A172 (cell line): ENCODE results near the gene NDE1. TPM values are rescaled to one million over a fixed set of nuclear protein-coding genes. Genes with fewer than 3 reads are reported as not detected.
"Not testable (repeated sequence)": the region's sequence is repeated elsewhere in the genome, so short reads cannot be mapped to it uniquely, and the experiment has no call there.

Experiments
- DNase-seq: peaks from one replicate; pipeline ENCODE4 v3.0.0-alpha.2; 2015; ENCODE audit warnings: low spot score
- total RNA-seq: library from RNA; depleted of rRNA; stranded (reverse); fragments of >200 nt; shearing (Covaris generic); gene quantifications from 2 replicates; pipeline ENCODE4 v1.2.3, GENCODE V29; 2014

Gene NDE1
- total RNA-seq, 1 experiment from 2014 or later = 47.5 TPM

- peak; percentile 11 for DNase-seq
These were observed 690 bp downstream of the NDE1 start for GRCh38 chr16:15650698-15651171.

- no peak for DNase-seq
These were observed 2.4 kb downstream of the NDE1 start for GRCh38 chr16:15652293-15653001.

- peak; percentile 23 for DNase-seq
These were observed 3.2 kb downstream of the NDE1 start for GRCh38 chr16:15653227-15653626.

GRCh38 chr16:15654591-15654990 is 4.5 kb downstream of the NDE1 start:
- no peak for DNase-seq

GRCh38 chr16:15655561-15655960 is 5.5 kb downstream of the NDE1 start:
- DNase-seq = not testable (repeated sequence)

- DNase-seq = no peak
These were observed 8.1 kb downstream of the NDE1 start for GRCh38 chr16:15658149-15658548.

GRCh38 chr16:15658556-15658955 is 8.5 kb downstream of the NDE1 start:
- DNase-seq = no peak

- no peak for DNase-seq
These were observed 10.2 kb downstream of the NDE1 start for GRCh38 chr16:15660203-15660601.

- DNase-seq = no peak
These were observed 15.1 kb downstream of the NDE1 start for GRCh38 chr16:15665107-15665506.

- DNase-seq = no peak
These were observed 17.2 kb downstream of the NDE1 start for GRCh38 chr16:15667091-15667742.

GRCh38 chr16:15671530-15672117 is 21.6 kb downstream of the NDE1 start:
- no peak for DNase-seq

- DNase-seq = not testable (repeated sequence)
These were observed 22.1 kb downstream of the NDE1 start for GRCh38 chr16:15672127-15672513.

- peak; percentile 98 for DNase-seq
These were observed 22.6 kb downstream of the NDE1 start for GRCh38 chr16:15672514-15673167.

GRCh38 chr16:15674571-15674970 is 24.5 kb downstream of the NDE1 start:
- DNase-seq = no peak

GRCh38 chr16:15676506-15676905 is 26.5 kb downstream of the NDE1 start:
- DNase-seq = no peak

- DNase-seq = no peak
These were observed 27.4 kb downstream of the NDE1 start for GRCh38 chr16:15677447-15677846.

- DNase-seq = peak; percentile 82
These were observed 32.1 kb downstream of the NDE1 start for GRCh38 chr16:15682105-15682570.

GRCh38 chr16:15686287-15686686 is 36.2 kb downstream of the NDE1 start:
- no peak for DNase-seq

GRCh38 chr16:15689290-15689689 is 39.2 kb downstream of the NDE1 start:
- no peak for DNase-seq

GRCh38 chr16:15690296-15690695 is 40.3 kb downstream of the NDE1 start:
- peak; percentile 14 for DNase-seq

GRCh38 chr16:15691046-15691445 is 41.0 kb downstream of the NDE1 start:
- DNase-seq = no peak

GRCh38 chr16:15692508-15692907 is 42.5 kb downstream of the NDE1 start:
- DNase-seq = not testable (repeated sequence)
